GM19238 (cell line): ENCODE data around the gene SPTA1.

Experiments used
- DNase-seq: peaks from one replicate; pipeline ENCODE4 v3.0.0; 2011; ENCODE audit warnings: low spot score; ENCODE audit not compliant: insufficient read length

The SPTA1 gene

DNA sequence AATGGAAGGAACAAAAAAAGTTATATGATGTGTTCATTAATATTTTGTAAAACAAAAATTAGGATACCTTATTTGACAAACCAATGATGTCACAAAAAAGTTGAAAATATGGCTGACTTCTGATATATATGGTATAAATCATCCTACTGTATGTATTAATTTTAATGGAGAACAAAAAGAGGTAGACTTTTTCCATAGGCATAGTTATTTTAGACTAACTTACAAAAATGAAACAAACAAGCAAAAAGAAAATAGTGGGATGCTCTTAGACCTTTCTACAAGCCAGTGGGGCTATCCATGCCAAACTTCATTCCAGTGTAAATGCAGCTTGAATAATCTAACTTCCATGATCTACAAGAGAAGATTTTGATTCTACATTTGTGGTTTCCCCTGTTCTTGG, 522 bp upstream of the SPTA1 start:
- DNase-seq: no peak

DNA sequence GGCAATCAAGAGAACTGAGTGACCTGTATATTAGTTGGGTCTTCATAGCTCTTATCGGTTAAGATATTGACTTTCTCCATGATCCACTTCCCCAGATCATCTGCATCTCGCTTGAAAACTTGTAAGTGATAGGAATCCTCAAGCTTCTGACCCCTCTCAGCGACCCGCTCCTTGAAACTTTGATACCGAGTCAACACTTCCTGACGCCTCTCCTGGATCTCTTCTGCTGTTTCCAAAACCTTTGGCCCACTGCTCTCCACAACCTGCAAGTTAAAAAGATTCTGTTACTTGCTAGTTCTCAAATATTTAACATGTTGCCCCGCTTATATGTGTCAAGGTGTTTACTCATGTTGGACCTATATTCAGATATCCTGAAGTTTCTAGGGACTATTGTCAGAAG, 1.4 kb downstream of the SPTA1 start:
- no peak for DNase-seq

DNA sequence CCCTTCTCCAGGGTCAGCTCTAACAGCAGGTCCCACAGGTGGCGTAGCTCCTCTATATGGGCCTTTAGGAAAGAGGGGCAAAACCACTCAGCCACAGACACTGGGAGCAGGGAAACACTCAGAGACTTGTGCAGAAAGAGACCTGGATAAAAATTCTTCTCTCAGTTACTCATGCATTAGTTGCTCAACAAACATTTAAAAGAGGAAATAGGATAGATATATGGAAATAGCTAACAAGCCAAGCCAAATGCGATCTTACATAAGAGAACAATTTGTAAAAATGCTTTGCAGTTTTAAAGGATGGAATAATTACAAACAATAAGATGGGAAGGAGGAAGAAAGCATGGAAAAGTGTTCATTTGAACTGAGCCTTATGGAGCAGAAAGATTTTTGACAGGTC, 4.9 kb downstream of the SPTA1 start:
- no peak for DNase-seq

DNA sequence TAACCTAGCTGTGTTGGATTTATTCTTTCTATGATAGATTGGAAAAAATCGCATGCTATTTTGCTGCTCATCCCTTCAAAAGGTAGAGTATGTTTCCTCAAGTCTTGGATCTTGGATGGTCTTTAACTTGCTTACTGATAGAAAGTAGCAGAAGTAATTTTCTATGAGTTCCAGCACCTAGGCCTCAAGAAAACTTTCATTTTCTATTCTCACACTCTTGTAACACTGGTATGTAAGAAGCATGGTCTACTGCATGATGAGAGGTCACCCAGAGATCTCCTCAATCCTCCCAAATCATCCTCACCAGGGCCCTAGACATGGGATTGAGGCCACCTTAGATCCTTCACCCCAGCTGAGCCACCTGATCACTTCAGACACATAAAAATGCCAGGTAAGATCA, 7.2 kb downstream of the SPTA1 start:
- DNase-seq: no peak

DNA sequence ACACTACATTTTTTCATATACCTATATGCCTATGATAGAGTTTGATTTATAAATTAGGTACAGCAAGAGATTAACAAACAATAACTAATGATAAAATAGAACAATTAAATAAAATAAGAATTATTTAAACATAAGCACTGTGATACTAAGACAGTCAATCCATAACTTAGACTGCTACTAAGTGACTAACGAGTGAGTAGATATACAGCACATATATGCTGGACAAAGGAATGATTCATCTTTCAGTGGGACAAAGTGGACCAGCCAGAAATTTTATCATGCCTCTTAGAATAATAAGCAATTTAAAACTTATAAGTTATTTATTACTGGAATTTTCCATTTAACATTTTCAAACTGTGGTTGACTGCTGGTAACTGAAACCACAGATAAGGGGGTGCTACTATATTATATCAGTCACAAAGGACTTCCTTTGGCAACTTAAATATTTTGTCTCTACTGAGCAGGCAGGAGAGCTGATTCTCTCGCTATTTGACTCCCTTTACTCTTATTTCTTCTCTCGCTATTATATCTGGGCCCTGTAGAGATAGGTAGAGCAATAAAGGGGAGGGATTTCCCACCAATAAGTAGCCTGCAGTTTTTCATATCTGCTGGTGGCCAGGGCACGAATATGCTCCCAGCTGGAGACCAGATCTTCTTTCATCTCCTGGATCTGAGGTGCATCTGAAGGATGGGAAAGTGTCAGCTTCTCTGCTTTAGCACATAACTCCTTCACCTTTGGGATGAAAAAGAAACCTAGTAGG, 10.8 kb downstream of the SPTA1 start:
- DNase-seq: no peak

DNA sequence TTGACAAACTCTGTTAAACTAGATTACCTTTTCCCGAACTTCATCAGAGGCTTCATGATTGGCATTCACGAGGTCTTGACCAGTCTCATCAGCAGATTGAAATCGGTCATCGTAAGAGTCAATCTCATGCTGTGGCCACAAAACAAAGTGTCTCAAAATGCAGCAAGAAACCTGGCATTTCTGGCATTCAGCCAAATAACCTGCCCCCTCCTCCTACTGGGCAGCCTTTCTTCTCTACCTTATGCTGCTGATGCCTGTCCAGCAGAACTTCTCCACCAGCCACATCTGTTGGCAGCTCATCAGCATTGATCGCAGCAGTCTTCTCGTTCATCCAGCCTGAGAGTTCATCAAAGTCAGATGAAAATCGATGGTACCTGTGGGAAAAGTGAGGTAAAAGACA, 12.2 kb downstream of the SPTA1 start:
- DNase-seq: no peak

DNA sequence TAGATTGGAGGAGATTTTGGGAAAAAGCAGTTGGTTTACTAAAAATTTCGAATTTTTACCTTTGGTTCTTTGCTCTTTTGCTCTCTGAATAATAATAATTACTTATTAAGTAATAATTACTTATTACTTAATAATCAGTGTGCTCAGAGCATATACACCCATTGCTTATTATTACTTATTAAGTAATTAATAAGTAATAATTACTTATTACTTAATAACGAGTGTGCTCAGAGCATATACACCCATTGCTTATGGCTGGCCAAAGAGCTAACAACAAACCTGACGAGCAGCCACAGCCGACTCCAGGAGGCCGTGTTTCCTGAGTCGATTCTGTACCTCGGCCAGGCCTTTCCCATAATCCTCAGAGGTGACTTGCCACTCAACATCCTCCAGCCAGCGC, 20.5 kb downstream of the SPTA1 start:
- no peak for DNase-seq

DNA sequence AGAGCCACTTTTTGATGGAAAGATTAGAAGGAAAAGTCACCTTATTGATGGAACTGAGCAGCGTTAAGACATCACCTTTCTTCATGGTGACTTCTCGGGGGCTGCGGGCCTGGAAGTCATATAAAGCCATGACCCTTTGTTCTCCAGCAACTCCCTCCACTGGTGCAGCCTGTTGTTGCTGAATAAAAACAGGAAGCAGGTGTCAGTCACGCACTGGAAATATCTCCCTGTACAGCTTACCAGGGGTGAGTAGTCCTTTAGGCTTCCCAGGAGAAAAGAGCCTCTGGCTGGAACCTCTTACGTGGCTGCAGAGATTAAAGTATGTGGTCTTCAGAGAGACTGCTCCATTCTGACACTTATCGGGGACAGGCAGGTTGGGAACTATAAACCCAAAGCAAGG, 31.9 kb downstream of the SPTA1 start:
- no peak for DNase-seq

DNA sequence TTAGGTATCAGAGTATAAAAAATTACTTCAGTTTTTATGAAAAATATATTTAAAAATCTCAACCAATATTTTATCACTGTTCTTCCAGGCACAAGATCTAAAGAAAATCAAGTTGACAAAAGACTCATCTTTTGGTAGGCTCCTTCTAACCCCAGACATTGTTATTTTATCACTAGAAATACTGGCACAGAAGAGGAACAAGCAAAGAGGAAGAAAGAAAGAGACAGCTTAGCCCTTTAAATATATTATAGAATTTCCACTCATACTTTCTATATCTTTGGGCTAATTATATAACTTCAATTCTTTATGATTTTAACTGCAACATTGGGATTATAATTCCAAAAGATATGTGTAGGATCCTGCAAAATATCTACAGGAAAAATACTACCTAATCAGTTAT, 32.4 kb downstream of the SPTA1 start:
- DNase-seq: no peak

DNA sequence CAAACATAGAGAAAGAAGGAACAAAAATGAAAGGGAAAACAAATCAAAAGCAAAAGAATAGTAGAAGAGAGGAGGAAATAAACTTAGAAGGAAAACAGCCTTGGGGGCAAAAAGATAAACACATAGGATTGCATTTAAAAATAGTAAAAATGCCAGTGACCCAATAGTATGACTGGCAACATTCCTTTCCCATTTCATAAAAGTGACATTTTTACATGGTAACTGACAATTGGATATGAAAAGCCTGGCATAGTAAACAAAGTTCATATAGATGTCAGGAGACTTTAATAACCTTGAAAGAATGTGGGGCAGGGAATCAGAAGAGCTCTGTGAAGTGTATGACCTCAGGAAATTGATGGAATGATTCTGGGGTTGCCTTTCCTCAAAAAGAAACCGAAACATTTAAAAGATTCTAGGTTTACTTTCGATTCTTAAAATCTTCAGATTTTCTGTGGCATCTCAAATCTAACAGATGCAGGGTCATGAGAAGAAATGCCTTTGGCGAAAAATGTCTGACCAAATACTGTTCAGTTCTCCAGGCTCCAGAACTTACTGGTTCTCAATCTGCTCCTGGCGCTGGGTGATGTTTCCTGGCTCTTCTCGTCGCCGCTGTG, 33.7 kb downstream of the SPTA1 start:
- no peak for DNase-seq

DNA sequence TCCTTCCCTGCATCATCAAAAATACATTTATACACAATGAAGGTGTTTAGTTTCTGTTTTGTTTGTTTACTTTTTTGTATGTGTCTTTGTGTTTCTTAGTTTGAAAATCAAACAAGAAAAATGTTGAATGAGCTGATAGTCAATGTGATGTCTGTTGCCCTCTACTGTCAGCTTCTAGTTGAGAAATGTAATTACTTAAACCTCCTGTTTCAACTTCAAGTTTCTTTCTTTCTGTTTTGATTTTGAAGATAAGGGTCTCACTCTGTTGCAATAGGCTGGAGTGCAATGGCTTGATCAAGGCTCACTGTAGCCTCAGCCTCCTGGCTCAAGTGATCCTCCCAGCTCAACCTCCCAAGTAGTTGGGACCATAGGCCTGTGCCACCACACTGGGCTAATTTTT, 37.5 kb downstream of the SPTA1 start:
- no peak for DNase-seq

DNA sequence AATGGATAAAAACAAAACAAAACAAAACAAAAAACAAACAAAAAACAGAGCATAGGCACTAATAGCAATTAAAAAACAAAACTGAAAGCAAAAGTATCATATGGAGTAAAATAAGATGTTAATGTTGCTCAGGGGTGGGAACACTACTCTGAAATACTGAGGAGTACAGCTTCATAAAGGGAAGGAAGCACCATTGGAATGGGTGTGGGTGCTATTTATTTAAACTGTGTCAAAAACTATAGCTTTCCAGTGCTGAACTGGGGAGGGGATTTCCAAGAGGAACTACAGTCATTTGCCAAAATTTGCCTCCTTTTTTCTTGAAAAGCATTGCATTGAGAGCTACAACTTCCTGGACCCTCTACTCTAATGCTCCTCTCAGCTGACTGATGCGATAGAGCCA, 40.0 kb downstream of the SPTA1 start:
- DNase-seq: no peak

DNA sequence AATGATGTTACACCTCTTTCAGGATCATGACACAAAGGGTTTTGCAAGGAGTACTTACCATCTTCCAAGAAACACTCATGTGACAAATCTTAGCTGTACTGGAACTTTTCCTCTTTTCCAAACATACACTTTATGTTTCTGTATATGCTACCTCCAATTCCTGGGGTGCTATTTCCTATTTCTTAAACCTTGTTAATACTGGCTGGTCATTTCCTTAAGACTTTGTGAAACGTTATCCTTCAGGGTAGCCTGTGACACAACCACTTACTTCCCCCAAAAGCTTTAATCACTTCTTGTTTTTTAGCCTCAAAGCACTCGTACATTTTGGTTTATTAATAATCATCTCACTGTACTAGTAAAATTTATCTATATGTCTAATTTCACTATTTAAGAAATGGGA, 42.1 kb downstream of the SPTA1 start:
- DNase-seq: no peak

DNA sequence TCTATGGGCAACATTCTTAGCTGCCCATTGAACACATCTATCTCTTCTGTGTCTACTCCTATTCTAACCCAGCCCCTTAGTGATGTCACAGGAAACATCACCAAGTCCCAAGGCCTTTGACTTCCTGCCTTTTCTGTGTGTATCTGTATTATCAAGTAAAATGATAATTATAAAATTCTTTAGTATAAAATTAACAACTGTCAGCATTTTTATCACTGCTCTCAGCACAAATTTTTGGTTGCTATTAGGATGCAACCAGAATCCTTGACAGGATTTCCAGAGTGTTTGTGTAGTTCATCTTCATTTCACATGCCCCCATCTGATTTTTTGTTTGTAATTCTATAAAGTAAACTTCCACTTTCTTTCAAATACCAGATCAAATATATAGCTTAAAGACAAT, 47.6 kb downstream of the SPTA1 start:
- DNase-seq: no peak

DNA sequence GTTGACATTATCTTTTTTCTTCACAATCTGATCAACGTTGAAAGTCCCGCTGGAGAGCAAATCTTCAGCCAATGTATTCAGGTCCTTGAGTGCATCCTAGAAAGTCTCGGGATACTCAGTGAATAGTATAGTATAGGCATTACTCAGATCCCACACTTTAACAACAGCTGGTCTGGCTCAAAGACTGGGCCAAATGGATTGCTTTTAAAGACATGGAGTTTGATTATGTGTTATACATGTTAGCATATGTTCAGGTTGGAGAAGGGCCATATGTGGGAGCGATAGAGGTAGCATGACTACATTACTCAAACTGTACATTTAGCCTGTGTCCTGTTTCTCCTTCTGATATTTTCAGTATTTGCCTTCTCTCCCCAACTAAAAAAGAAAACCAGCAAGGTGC, 48.4 kb downstream of the SPTA1 start:
- DNase-seq: no peak

DNA sequence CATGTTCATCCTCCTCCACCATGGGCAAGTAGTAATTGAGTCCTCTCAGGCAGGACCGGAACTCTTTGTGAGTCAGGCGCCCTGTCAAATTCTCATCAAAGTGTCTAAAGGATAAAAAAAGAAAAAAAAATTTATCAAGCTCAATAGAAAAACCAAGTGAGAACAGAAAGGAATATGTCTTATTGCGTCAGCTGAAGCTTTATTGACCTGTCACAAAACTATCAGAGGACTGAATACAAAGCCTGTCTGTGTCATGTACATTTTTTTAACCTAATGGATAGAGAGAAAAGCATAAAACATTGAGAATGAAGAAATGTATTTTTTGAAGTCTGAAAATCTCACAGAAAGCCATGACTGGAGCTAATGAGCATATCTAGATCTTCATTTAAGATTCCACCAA, 72.8 kb downstream of the SPTA1 start:
- DNase-seq: no peak

DNA sequence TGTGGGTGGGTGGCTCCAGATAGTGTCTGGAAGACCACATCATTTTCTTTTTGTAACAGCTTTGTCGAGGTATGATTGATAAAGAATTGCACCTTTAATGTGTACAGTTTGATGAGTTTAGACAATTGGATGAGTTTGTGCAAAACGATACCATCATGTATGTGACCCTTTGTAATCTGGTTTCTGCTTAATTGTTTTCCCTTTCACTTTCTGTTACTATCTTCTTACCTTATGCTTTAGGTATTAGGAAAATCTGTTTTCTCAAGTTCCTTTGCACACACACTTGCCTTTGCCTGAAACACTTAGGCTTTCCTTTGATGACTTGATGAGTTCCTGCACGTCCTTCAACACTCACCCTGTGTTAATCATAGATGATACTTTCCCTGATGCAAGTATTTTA, 74.6 kb downstream of the SPTA1 start:
- DNase-seq: no peak

DNA sequence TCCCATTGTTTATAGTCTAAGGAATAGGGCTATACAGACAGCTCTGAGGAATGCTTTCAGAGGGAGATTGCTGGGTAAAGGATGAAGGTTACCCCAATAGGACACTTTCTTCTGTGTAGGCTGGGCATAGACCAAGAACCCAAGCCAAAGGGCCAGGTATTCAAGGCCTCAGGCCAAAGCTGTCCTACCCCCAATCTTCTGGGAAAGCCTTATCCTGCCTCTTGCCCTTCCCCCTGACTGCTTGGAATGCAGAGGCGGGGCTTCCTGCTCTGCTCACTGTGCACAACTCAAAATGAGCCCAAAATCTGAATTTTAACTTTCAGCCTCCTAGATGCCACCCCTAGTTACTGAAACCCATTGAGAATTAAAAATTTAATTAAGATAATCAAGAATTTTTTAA, 79.2 kb downstream of the SPTA1 start:
- no peak for DNase-seq

DNA sequence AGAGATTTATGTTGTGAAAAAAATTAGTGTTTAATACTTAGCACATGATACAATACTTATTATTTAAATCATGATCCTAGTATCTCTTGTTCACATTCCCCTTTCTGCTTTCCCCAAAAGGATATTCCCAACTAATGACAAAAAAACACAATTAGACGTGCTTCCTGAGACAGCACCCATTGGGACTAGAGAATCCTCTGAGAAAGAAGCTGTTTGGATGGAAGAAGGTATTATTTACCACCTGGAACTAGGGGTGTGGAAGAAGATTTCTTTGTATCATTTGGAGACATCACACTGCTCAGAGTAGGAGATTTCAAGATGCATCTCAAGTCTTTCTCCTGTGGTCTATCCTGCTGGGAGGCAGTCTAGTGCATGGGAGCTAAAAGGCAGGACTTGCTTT, 81.5 kb downstream of the SPTA1 start, which contains the start of gene OR10Z1:
OR10Z1 (plus strand) TSS at position 301 of the 400 bp plus-strand sequence. CDS start 1,171 bp downstream, outside the sequence.
- DNase-seq: no peak

DNA sequence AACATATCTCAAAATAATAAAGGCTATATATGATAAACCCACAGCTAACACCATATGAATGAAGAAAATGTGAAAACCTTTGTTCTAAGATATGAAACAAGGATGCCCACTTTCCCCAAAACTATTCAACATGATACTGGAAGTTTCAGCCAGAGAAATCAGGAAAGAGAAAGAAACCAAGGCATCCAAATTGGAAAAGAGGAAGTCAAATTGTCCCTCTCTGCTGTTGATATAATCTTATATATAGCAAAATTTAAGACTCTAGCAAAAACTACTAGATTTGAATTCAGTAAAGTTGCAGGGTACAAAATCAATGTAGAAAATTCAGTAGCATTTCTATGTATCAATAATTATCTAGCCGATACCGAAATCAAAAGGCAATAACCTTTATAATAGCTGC, 85.8 kb downstream of the SPTA1 start:
- no peak for DNase-seq

DNA sequence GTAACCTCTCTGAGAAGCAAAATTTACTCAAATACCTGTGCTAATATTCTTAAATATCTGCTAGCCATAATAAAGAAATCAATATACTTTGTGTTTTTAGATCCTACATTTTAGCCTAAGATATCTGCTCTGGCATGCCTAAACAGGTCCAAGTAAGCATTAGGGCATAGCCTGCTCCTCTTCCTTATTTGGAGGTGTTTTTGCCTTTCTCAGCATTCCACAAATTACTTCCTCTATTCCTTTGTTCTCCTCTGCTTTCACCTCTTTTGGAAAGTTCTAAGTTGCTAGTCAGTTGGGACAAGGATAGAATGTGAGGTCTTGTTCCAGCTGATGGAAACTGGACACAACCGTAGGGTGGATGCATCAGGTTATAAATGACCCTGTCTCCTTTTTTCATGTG, 99.6 kb downstream of the SPTA1 start:
- no peak for DNase-seq

DNA sequence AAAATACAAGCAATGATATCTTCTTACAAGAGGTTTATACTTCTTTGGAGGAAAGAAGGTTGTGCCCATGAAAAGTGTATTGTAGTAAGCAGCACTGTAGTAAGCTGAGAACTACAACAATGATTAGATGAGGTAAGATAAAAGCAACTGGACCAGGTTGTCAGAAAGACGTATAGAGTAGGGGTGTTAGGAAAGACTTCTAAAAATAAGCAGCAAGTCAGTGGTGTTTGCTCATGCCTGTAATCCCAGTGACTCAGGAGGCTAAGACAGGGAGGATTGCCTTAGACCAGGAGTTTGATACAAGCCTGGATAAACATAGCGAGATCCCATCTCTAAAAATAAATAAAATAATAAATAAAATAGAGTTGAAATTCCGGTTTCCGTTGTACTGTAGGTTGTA, 102.6 kb downstream of the SPTA1 start:
- no peak for DNase-seq

DNA sequence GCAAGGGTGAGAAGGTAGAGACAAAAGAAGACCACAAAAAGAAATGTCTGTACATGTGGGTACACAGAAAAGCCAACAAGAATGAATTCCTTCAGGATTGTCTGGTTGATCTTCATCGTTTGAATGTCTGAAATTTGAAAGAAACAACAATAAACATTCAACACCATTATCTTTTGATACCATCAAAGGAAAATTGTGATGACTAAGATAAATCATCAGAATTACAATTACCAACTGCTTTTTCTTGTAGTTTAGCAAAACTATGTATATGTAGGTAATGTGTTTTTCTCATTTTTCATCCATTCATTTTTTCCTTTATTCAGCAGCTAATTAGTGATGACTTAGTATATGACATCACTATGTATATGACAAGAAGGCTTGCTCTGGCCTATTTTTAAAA, 106.8 kb downstream of the SPTA1 start, which contains the start of gene OR10X1:
OR10X1 (minus strand) TSS at position 167 of the 400 bp plus-strand sequence; CDS start at position 167, 0 bp downstream.
- no peak for DNase-seq
